ENCODE measurements around the gene INSYN2B.

INSYN2B gene

DNA sequence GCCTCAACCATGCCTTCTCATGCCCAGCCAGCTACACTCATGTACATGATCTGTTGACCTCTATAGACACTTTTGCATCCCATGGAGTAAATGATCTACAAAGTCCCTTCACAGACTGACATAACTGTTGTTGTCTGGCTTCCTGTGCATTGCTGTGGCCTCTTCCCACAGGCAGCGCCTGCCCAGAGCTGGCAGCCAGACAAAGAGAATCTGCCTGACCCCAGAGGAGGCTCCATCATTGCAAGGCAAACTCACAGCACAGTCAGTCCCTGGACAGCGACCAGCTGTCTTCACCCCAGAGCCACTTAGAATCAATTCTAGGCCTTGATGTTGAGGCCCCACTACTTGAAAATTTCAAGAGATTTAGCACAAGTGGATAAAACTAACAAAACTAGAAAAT lies 65.5 kb downstream of the INSYN2B start:
- ChIA-PET CTCF (no interaction called here), POLR2A (no interaction called here)
- TF ChIP-seq, protein P1, sequence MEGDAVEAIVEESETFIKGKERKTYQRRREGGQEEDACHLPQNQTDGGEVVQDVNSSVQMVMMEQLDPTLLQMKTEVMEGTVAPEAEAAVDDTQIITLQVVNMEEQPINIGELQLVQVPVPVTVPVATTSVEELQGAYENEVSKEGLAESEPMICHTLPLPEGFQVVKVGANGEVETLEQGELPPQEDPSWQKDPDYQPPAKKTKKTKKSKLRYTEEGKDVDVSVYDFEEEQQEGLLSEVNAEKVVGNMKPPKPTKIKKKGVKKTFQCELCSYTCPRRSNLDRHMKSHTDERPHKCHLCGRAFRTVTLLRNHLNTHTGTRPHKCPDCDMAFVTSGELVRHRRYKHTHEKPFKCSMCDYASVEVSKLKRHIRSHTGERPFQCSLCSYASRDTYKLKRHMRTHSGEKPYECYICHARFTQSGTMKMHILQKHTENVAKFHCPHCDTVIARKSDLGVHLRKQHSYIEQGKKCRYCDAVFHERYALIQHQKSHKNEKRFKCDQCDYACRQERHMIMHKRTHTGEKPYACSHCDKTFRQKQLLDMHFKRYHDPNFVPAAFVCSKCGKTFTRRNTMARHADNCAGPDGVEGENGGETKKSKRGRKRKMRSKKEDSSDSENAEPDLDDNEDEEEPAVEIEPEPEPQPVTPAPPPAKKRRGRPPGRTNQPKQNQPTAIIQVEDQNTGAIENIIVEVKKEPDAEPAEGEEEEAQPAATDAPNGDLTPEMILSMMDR (IDR thresholded peaks at IDR 0.05; ENCODE audit: insufficient read depth, low read length, missing control alignments), result no peak
- H3K4me3 ChIP-seq (ENCODE audit: low read depth, low read length), result no peak overlapping the region
- DNase-seq (ENCODE audit: low read depth, low spot score), result no peak

DNA sequence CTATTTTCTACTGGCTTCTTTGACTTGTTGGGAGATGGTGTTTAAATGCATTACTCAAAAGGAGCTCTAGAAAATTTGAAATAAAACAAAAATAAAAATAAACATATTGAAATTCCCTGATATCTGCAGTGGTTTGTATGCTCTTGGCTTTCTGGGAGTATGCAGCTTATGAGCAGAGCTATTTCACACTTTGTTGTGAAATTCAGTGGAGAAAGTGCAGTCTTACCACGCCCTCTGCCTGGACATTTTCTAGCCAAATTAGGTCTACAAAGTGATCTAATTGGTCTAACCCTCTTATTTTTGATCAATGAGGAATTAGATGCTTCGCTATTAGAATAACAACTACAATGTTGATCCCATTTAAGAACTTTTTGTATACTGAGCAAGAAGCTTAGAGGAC lies 66.8 kb downstream of the INSYN2B start:
- TF ChIP-seq, protein P1 (IDR thresholded peaks at IDR 0.05; ENCODE audit: insufficient read depth, low read length, missing control alignments), result no peak
- no peak for DNase-seq (ENCODE audit: low read depth, low spot score)
- ChIA-PET CTCF (interaction anchor here (0.9 to 1.5 kb wide), 5 partner anchors 9 to 67 kb away, joined by 3 to 6 read pairs (median 4); partner anchors contain the start of gene INSYN2B), POLR2A (no interaction called here)
- H3K4me3 ChIP-seq (ENCODE audit: low read depth, low read length), result no peak overlapping the region

DNA sequence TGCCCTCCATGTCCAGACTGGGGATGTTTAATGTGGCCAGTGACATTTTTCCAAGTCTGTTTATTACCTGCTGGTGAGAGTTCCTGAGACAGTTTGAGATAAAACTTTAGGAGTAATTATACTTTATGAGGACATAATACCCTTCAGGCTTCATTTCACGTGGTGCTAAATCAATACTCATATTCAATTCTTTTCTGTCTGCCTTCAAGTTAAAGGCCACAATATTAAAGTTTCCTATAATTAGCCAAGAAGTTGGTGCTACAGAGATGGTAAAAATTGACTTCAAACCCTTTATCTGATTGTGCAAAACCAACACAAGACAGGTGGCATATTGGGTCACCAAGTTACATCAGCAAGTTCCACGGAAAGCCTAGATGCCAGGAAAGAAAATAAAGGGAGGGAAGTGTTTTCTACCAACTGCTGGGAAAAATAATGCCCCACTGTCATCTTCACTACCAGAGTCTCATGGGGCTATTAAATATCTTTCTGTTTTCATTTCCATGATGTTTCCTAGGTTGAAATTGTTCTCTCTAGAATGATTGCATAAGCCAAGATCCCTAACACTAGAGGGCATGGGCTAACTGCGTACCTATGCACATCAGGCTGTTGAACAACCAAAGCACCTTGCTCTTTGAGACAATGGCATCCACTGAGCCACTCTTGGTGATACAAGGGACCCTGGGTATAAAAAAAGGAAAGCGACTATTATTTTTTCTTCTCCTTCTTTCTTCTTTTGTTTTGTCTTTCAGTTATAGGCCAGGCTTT lies 68.7 kb downstream of the INSYN2B start:
- CTCF ChIA-PET, result no interaction called here
- TF ChIP-seq, protein P1 (IDR thresholded peaks at IDR 0.05; ENCODE audit: insufficient read depth, low read length, missing control alignments), result no peak
- DNase-seq (ENCODE audit: low read depth, low spot score), result no peak
- POLR2A ChIA-PET, result no interaction called here
- no peak overlapping the region for H3K4me3 ChIP-seq (ENCODE audit: low read depth, low read length)

DNA sequence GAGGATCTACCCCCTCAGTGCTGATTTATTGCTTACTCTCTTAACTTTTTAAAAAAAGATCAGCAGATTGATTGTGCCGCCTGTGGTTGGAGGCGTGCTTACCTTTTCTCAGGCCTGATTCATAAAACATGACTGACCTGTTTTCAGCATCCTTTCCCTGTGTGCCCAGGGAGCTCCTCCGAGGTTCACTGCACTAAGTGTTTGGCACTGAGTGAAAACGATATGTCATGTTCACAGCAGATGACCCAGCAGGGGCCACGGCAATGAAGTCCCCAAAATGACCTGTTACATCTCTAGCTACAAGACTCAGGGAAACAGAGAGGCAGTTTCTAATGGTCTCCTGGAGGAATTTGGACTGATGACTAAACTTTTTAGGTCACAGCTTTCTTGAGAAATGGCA lies 69.9 kb downstream of the INSYN2B start:
- POLR2A ChIA-PET, result no interaction called here
- DNase-seq (ENCODE audit: low read depth, low spot score), result no peak
- TF ChIP-seq, protein P1 (IDR thresholded peaks at IDR 0.05; ENCODE audit: insufficient read depth, low read length, missing control alignments), result no peak
- CTCF ChIA-PET, result no interaction called here
- no peak overlapping the region for H3K4me3 ChIP-seq (ENCODE audit: low read depth, low read length)

DNA sequence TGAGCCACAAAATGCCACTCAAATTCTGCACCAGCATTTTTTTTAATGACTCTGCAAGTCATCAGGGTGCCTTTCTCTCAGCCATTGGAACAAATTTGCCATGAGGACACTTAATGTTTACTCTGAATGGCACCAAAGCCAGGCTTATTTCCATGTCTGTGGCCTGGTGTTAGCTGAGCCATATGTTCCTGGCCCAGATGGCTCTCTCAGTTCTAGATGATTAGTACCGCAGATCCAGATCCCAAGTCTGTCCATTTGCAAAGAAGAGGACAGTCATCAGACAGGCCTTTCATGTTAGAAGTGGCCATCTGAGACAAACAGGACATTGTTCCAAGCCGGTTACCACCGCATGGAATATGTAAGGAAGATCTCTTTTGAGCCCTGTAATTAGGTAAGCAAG lies 70.3 kb downstream of the INSYN2B start:
- no peak for DNase-seq (ENCODE audit: low read depth, low spot score)
- CTCF ChIA-PET, result no interaction called here
- TF ChIP-seq, protein P1 (IDR thresholded peaks at IDR 0.05; ENCODE audit: insufficient read depth, low read length, missing control alignments), result no peak
- POLR2A ChIA-PET, result no interaction called here
- no peak overlapping the region for H3K4me3 ChIP-seq (ENCODE audit: low read depth, low read length)

DNA sequence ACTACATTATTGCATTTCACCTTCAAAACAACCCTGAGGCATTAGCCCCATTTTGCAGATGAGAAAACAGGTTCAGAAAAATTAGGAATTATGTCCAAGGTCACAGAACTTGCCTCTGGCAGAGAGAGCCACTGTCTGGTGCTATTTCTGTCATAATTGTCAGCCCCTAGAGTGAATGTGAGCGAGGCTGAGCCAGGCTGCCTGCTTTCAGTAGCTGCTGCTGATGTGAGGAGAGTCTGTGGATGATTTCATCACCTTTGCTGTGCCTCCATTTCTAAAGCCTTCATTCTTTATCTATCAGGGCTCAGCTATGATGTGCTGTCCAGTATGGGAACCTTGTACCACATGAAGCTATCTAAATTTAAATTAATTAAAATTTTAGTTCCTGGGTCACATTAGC lies 71.4 kb downstream of the INSYN2B start:
- no peak overlapping the region for H3K4me3 ChIP-seq (ENCODE audit: low read depth, low read length)
- POLR2A ChIA-PET, result no interaction called here
- TF ChIP-seq, protein P1 (IDR thresholded peaks at IDR 0.05; ENCODE audit: insufficient read depth, low read length, missing control alignments), result no peak
- CTCF ChIA-PET, result interaction anchor here (2.2 kb wide), 1 partner anchor 72 kb away, joined by 9 read pairs; the partner anchor contains the start of gene INSYN2B
- DNase-seq (ENCODE audit: low read depth, low spot score), result no peak
